GM12891 (cell line): ENCODE data around the gene KCNN2.

Experiments used
- POLR2A ChIP-seq: IDR thresholded peaks from 2 replicates; pipeline ENCODE4 v1.6.1; 2011; ENCODE audit warnings: low read depth, low read length, control low read depth
- POLR2AphosphoS5 ChIP-seq: IDR thresholded peaks from 2 replicates; pipeline ENCODE4 v1.6.1; 2011; ENCODE audit warnings: low read depth, low read length, control low read depth

DNA sequence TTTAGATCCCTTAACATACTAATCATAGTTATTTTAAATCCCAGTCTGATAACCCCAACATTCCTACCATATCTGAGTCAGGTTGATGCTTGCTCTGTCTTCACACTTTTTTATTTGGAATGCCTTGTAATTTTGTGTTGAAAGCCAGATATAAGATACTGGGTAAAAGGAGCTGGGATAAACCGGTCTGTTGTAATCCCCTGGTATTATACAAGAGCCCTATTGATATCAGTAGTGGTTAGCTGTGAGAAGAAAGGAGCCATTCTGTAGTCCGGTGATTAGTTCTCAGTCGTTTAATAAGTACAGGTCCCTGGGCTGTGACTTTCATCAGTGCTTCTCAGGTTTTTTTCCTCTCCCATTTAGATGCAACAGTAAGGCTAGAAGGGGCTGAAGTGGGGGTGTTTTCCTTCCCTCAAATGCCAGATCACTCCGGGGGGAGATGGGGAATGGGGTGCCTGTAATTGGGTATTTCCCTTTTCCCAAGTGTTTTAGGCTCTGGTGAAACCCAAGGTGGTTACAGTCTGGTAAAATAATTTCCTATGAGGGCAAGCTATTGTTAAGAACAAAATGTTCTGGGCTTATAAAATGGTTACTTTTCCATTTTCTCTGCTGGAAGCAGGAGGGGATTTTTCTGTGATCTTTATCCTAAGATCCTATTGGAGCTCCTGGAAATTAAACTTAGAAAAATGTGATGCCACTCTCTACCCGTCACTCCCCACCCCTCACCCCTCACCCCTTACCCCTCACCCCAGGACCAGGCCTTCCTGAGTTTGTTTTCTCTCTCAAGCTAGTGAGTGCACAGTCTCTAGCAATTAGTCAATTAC lies 72.7 kb downstream of the KCNN2 start:
- no peak for TF ChIP-seq POLR2AphosphoS5
- TF ChIP-seq POLR2A: no peak
